PC-3 (cell line): Measurements from ENCODE around the gene MSI1. TPM values are rescaled to one million over a fixed set of nuclear protein-coding genes. Genes with fewer than 3 reads are reported as not detected.
A peak's percentile ranks its signal among the peaks of the same experiment; 100 is the strongest.

Experiments
- ATAC-seq: fragments of 200-7000 bp; cut with Tn5 transposase; 2 replicates; pipeline ENCODE4 v1.9.1; 2020; ENCODE audit warnings: mild to moderate bottlenecking, moderate library complexity
- BruUV-seq: library from RNA; stranded (reverse); fragments of 400-500 nt; replicated peaks from 2 replicates; lab custom pipeline; 2021; lab: Mats Ljungman, UMichigan
- CTCF ChIA-PET: fragments of 300-600 bp; sonication (Branson Sonifier 250); formaldehyde crosslinking; loops from one replicate; lab custom pipeline; 2022; ENCODE audit warnings: antibody characterized with exemption; lab: Charles Lee
- POLR2A ChIA-PET: fragments of 300-600 bp; sonication (Branson Sonifier 250); formaldehyde crosslinking; loops from one replicate; lab custom pipeline; 2022; ENCODE audit warnings: antibody characterized with exemption; ENCODE audit not compliant: unreplicated experiment; lab: Charles Lee
- DNase-seq: peaks from one replicate; pipeline ENCODE4 v3.0.0-alpha.2; 2015
- H2AFZ ChIP-seq: fragments of 300-600 bp; sonication (generic); 2 replicates; pipeline ENCODE4 v1.6.0; 2016; ENCODE audit warnings: antibody characterized with exemption, low read length
- H3F3A ChIP-seq: fragments of 300-600 bp; sonication (generic); one replicate; pipeline ENCODE4 v1.6.0; 2017; ENCODE audit warnings: antibody characterized with exemption, low read length, control low read depth, mild to moderate bottlenecking; ENCODE audit not compliant: unreplicated experiment
- H3K27ac ChIP-seq: fragments of 300-600 bp; sonication (generic); 2 replicates; pipeline ENCODE4 v1.5.1; 2016; ENCODE audit warnings: mild to moderate bottlenecking, low read length
- H3K27me3 ChIP-seq: fragments of 300-600 bp; sonication (generic); 2 replicates; pipeline ENCODE4 v1.6.1; 2016; ENCODE audit warnings: low read length, mixed read lengths
- H3K36me3 ChIP-seq: fragments of 300-600 bp; sonication (generic); 2 replicates; pipeline ENCODE4 v1.6.1; 2016; ENCODE audit warnings: low read depth, mixed run types, low read length, mixed read lengths
- H3K4me1 ChIP-seq: fragments of 300-600 bp; sonication (generic); 2 replicates; pipeline ENCODE4 v1.5.1; 2016; ENCODE audit warnings: low read length; ENCODE audit not compliant: insufficient read depth
- H3K4me2 ChIP-seq: fragments of 300-600 bp; sonication (generic); 2 replicates; pipeline ENCODE4 v1.6.0; 2016; ENCODE audit warnings: low read length
- H3K4me3 ChIP-seq: fragments of 300-600 bp; sonication (generic); 2 replicates; pipeline ENCODE4 v1.5.1; 2016; ENCODE audit warnings: mild to moderate bottlenecking, low read length, mixed read lengths
- H3K79me2 ChIP-seq: fragments of 300-600 bp; sonication (generic); 2 replicates; pipeline ENCODE4 v1.6.1; 2017; ENCODE audit warnings: low read length, mixed read lengths
- H3K9ac ChIP-seq: fragments of 300-600 bp; sonication (generic); 2 replicates; pipeline ENCODE4 v1.6.0; 2016; ENCODE audit warnings: mild to moderate bottlenecking, low read length
- H3K9me2 ChIP-seq: fragments of 300-600 bp; sonication (generic); replicated peaks from 2 replicates; pipeline ENCODE4 v1.6.1; 2016; ENCODE audit warnings: mixed run types, low read length, mixed read lengths
- H3K9me3 ChIP-seq: fragments of 300-600 bp; sonication (generic); 2 replicates; pipeline ENCODE4 v1.6.1; 2016; ENCODE audit warnings: low read length, mixed read lengths
- H4K20me1 ChIP-seq: fragments of 300-600 bp; sonication (generic); 2 replicates; pipeline ENCODE4 v1.6.1; 2016; ENCODE audit warnings: low read length, mixed read lengths
- CTCF ChIP-seq: fragments of 300-600 bp; sonication (generic); conservative IDR thresholded peaks from 2 replicates; pipeline ENCODE4 v1.5.1; 2017; ENCODE audit warnings: antibody characterized with exemption, low read depth, mild to moderate bottlenecking, low read length
- EZH2 ChIP-seq: fragments of 300-600 bp; sonication (generic); IDR thresholded peaks from one replicate; pipeline ENCODE4 v1.6.1; 2017; ENCODE audit warnings: antibody characterized with exemption, mild to moderate bottlenecking, low read length; ENCODE audit not compliant: unreplicated experiment
- EZH2phosphoT487 ChIP-seq: fragments of 300-600 bp; sonication (generic); IDR thresholded peaks from 2 replicates; pipeline ENCODE4 v1.6.1; 2018; ENCODE audit warnings: mild to moderate bottlenecking, antibody characterized with exemption, low read length, borderline replicate concordance
- intact Hi-C: fragments of 100-400 bp; cut with micrococcal nuclease; formaldehyde crosslinking; loops from 2 replicates; pipeline ENCODE4 v1.9.0; 2023
- total RNA-seq: library from RNA; depleted of rRNA; stranded (reverse); fragments of >200 nt; gene quantifications from 2 replicates; pipeline ENCODE4 v1.2.3, GENCODE V29; 2014

MSI1 gene
- total RNA-seq, 1 experiment from 2014 or later, result not detected

GRCh38 chr12:120394483-120395367 lies 25.8 kb upstream of the MSI1 start:
- Histone ChIP-seq H4K20me1 (no peaks in the 10 kb centered on the region), H3K36me3 (no peaks in the 10 kb centered on the region), H3K9me3 (no peaks in the 10 kb centered on the region), H2AFZ (peak overlapping the region; percentile 56), H3K4me2 (0 out of 2 replicates have a peak overlapping the region, but pooled peaks have one; percentile 0), H3K4me3 (no peak overlapping the region), H3K27me3 (no peaks in the 10 kb centered on the region), H3K79me2 (no peaks in the 10 kb centered on the region), H3K4me1 (peaks cover 5% of the 10 kb centered on the region; the same call in 1 of the 2 replicates), H3K9ac (no peak overlapping the region), H3F3A (no peaks in the 10 kb centered on the region), H3K27ac (no peak overlapping the region), H3K9me2 (no peaks in the 10 kb centered on the region)
- DNase-seq, result peak; percentile 57
- BruUV-seq, result no TSS peak
- intact Hi-C loops, result no loop called here
- ChIA-PET CTCF (no interaction called here), POLR2A (interaction anchor here (0.6 kb wide), 1 partner anchor 48 kb away, joined by 3 read pairs; no protein-coding TSS in a partner anchor)
- TF ChIP-seq EZH2 (no peak), CTCF (no peak), EZH2phosphoT487 (no peak)
- ATAC-seq, result peak; percentile 60

- Histone ChIP-seq H2AFZ (no peak overlapping the region), H3K9ac (no peak overlapping the region), H3K27ac (no peak overlapping the region), H4K20me1 (no peaks in the 10 kb centered on the region), H3K79me2 (no peaks in the 10 kb centered on the region), H3K4me3 (no peak overlapping the region), H3K36me3 (no peaks in the 10 kb centered on the region), H3F3A (no peaks in the 10 kb centered on the region), H3K27me3 (0 out of 2 replicates have a peak, but pooled peaks cover 6% of the 10 kb centered on the region), H3K9me2 (no peaks in the 10 kb centered on the region), H3K9me3 (no peaks in the 10 kb centered on the region), H3K4me2 (no peak overlapping the region), H3K4me1 (peaks cover 5% of the 10 kb centered on the region; the same call in 1 of the 2 replicates)
- ATAC-seq (no peak), DNase-seq (no peak)
- intact Hi-C loops, result no loop called here
- BruUV-seq, result no TSS peak
- ChIA-PET POLR2A (no interaction called here), CTCF (no interaction called here)
- TF ChIP-seq EZH2phosphoT487, result no peak
- no peak for TF ChIP-seq EZH2
- TF ChIP-seq CTCF, result no peak
Measured at GRCh38 chr12:120390540-120391120, 21.7 kb upstream of the MSI1 start.
